ENCODE measurements around the gene PRR7. TPM values are rescaled to one million over a fixed set of nuclear protein-coding genes. Genes with fewer than 3 reads are reported as not detected.

PRR7 gene
- total RNA-seq, 1 donor from 2014 or later, result 4.4 TPM

DNA sequence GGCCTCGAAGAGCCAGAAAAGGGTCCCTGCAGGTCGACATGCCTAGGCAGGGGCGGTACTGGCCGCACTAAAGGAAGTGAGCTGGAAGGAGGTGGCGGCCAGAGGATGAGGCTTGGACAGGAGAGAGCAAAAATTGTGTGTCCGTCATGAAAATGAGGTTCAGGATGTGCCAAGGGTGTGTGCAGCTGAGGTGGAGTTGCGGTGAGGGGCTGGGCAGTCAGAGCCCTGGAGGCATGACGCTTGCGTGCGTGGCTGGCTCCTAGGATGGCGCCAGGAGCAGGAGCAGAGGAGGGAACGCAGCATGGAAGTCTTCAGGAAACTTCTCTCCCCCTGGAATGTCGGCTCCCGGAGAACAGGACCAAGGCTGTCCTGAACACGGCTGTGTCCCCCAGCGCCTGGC is 56.3 kb downstream of the PRR7 start:
- Mint-ChIP-seq H3K27ac (ENCODE audit: unreplicated experiment) (no peak overlapping the region), H3K36me3 (ENCODE audit: unreplicated experiment) (peaks cover 2% of the 10 kb centered on the region), H3K27me3 (ENCODE audit: unreplicated experiment) (no peaks in the 10 kb centered on the region), H3K4me3 (ENCODE audit: unreplicated experiment) (no peak overlapping the region), H3K9me3 (ENCODE audit: unreplicated experiment) (no peaks in the 10 kb centered on the region), H3K4me1 (ENCODE audit: unreplicated experiment) (peaks cover 44% of the 10 kb centered on the region)
- TF ChIP-seq, protein P1, sequence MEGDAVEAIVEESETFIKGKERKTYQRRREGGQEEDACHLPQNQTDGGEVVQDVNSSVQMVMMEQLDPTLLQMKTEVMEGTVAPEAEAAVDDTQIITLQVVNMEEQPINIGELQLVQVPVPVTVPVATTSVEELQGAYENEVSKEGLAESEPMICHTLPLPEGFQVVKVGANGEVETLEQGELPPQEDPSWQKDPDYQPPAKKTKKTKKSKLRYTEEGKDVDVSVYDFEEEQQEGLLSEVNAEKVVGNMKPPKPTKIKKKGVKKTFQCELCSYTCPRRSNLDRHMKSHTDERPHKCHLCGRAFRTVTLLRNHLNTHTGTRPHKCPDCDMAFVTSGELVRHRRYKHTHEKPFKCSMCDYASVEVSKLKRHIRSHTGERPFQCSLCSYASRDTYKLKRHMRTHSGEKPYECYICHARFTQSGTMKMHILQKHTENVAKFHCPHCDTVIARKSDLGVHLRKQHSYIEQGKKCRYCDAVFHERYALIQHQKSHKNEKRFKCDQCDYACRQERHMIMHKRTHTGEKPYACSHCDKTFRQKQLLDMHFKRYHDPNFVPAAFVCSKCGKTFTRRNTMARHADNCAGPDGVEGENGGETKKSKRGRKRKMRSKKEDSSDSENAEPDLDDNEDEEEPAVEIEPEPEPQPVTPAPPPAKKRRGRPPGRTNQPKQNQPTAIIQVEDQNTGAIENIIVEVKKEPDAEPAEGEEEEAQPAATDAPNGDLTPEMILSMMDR (IDR thresholded peaks at IDR 0.05), result no peak
- no peak for DNase-seq (ENCODE audit: extremely low spot score, unreplicated experiment)

- TF ChIP-seq, protein P1 (IDR thresholded peaks at IDR 0.05), result no peak
- H3K27ac Mint-ChIP-seq (ENCODE audit: unreplicated experiment), result no peak overlapping the region
Observed at GRCh38 chr5:177503351-177504085, 56.9 kb downstream of the PRR7 start.

DNA sequence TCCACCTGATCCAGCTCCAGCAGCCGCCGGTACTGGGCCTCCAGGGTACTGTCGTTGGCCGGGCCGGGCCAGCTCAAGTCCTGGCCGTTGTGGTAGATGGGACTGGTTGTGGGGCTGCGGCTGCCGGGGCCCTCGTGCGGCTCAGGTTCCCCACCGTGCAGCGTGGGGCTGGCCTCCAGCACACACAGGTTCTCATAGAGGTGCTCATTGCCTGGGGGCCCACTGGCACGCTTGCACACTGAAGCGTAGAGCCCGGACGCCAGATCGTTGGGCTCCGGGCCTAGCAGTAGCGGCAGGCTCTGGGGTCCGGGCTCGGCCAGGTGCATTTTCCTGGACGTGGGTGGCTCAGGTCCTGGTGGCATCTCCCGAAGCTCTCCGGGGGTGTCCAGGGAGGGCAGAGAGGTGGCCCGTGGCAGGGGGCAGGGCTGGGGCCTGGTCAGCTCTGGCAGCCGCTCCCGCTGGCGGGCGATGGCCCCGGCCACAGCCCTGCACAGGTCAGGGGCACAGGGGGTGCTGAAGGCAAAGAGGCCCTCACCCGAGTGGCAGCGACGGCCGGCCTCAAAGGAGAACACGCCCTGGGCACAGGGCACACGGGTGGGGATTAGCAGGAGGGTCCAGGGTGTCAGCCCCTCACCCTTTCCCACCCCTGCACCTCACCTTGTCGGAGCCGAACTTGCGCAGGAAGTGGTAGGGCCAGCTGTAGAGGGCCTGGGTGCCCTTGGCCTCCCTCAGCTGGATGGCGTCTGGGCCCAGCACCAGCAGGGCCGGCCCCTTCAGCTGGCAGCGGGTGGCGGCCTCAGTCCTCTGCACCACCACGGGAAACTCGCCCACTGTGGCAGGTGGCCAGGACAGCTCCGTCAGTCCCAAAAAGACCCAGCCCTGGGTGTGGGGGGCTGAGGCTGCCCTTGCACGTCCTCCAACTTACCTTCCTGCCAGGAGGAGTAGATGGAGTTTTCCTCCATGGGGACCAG is 57.8 kb downstream of the PRR7 start:
- no peak overlapping the region for H3K27ac Mint-ChIP-seq (ENCODE audit: unreplicated experiment)
- TF ChIP-seq, protein P1 (IDR thresholded peaks at IDR 0.05), result no peak
- peaks cover 29% of the 10 kb centered on the region for H3K4me1 Mint-ChIP-seq (ENCODE audit: unreplicated experiment)
- no peak overlapping the region for H3K4me3 Mint-ChIP-seq (ENCODE audit: unreplicated experiment)
- H3K36me3 Mint-ChIP-seq (ENCODE audit: unreplicated experiment), result peaks cover 2% of the 10 kb centered on the region
- no peaks in the 10 kb centered on the region for H3K9me3 Mint-ChIP-seq (ENCODE audit: unreplicated experiment)
- H3K27me3 Mint-ChIP-seq (ENCODE audit: unreplicated experiment), result no peaks in the 10 kb centered on the region
- DNase-seq (ENCODE audit: extremely low spot score, unreplicated experiment), result no peak

More at GRCh38 chr5:177503351-177504085, 56.9 kb downstream of the PRR7 start:
- Mint-ChIP-seq H3K36me3 (ENCODE audit: unreplicated experiment) (peaks cover 2% of the 10 kb centered on the region), H3K4me1 (ENCODE audit: unreplicated experiment) (peaks cover 38% of the 10 kb centered on the region), H3K4me3 (ENCODE audit: unreplicated experiment) (no peak overlapping the region), H3K27me3 (ENCODE audit: unreplicated experiment) (no peaks in the 10 kb centered on the region), H3K9me3 (ENCODE audit: unreplicated experiment) (no peaks in the 10 kb centered on the region)
- DNase-seq (ENCODE audit: extremely low spot score, unreplicated experiment), result no peak

GRCh38 chr5:177505075-177505474 is 58.5 kb downstream of the PRR7 start:
- H3K4me3 Mint-ChIP-seq (ENCODE audit: unreplicated experiment), result no peak overlapping the region
- H3K36me3 Mint-ChIP-seq (ENCODE audit: unreplicated experiment), result peaks cover 2% of the 10 kb centered on the region
- TF ChIP-seq, protein P1 (IDR thresholded peaks at IDR 0.05), result no peak
- H3K4me1 Mint-ChIP-seq (ENCODE audit: unreplicated experiment), result peaks cover 22% of the 10 kb centered on the region
- DNase-seq (ENCODE audit: extremely low spot score, unreplicated experiment), result no peak
- H3K27ac Mint-ChIP-seq (ENCODE audit: unreplicated experiment), result no peak overlapping the region
- H3K9me3 Mint-ChIP-seq (ENCODE audit: unreplicated experiment), result no peaks in the 10 kb centered on the region
- H3K27me3 Mint-ChIP-seq (ENCODE audit: unreplicated experiment), result no peaks in the 10 kb centered on the region

Other genes with a start within 250 kb of the PRR7 start
- 47.8 and 49.5 TPM in 2 replicates for gene RAB24, start 143.1 kb upstream of the PRR7 start, total RNA-seq
- 98.8 and 102 TPM in 2 replicates for gene PRELID1, start 143.0 kb upstream of the PRR7 start, total RNA-seq
- 10.7 and 11.1 TPM in 2 replicates for gene MXD3, start 134.9 kb upstream of the PRR7 start, total RNA-seq
- 102 and 109 TPM in 2 replicates for gene LMAN2, start 95.1 kb upstream of the PRR7 start, total RNA-seq
- 6.2 and 7.4 TPM in 2 replicates for gene RGS14, start 88.9 kb upstream of the PRR7 start, total RNA-seq
- not detected in 2 replicates for gene SLC34A1, start 62.4 kb upstream of the PRR7 start, total RNA-seq
- gene PFN3, start 46.2 kb upstream of the PRR7 start, total RNA-seq, result not detected in 2 replicates
- 1.0 and 1.5 TPM in 2 replicates for gene F12, start 37.2 kb upstream of the PRR7 start, total RNA-seq
- gene GRK6, start 20.1 kb upstream of the PRR7 start, total RNA-seq, result 35.6 and 38.2 TPM in 2 replicates
- gene DBN1, start 26.8 kb downstream of the PRR7 start, total RNA-seq, result 248 and 249 TPM in 2 replicates
- gene PDLIM7, start 50.8 kb downstream of the PRR7 start, total RNA-seq, result 312 and 358 TPM in 2 replicates
- 5.5 and 7.2 TPM in 2 replicates for gene DOK3, start 63.0 kb downstream of the PRR7 start, total RNA-seq
- 68.7 and 83.1 TPM in 2 replicates for gene DDX41, start 70.1 kb downstream of the PRR7 start, total RNA-seq
- gene FAM193B, start 107.7 kb downstream of the PRR7 start, total RNA-seq, result 82.0 and 97.2 TPM in 2 replicates
- 216 and 248 TPM in 2 replicates for gene TMED9, start 145.4 kb downstream of the PRR7 start, total RNA-seq
- 34.9 and 36.0 TPM in 2 replicates for gene B4GALT7, start 153.3 kb downstream of the PRR7 start, total RNA-seq

All from osteocyte (in vitro differentiated cells).